SK-N-SH treated with all-trans-retinoic acid at 6 μM for 48 hours (cell line): ENCODE measurements around the gene BATF3.

Source experiments
- ARNTL ChIP-seq: fragments of 450-650 bp; formaldehyde crosslinking; IDR thresholded peaks from 2 replicates; pipeline ENCODE4 v1.5.0; 2020; ENCODE audit warnings: low read depth, mild to moderate bottlenecking, moderate library complexity, borderline replicate concordance
- BACH2 ChIP-seq: fragments of 250-450 bp; sonication (Bioruptor Pico); IDR thresholded peaks from 2 replicates; pipeline ENCODE4 v1.9.0; 2021; ENCODE audit warnings: mild to moderate bottlenecking, borderline replicate concordance
- ESRRG ChIP-seq: fragments of 250-450 bp; sonication (Bioruptor Pico); IDR thresholded peaks from 2 replicates; pipeline ENCODE4 v1.6.1; 2021; ENCODE audit warnings: mild to moderate bottlenecking
- ZFP3 ChIP-seq: fragments of 250-450 bp; sonication (Bioruptor Pico); IDR thresholded peaks from 2 replicates; pipeline ENCODE4 v1.5.0; 2020; ENCODE audit warnings: mild to moderate bottlenecking, moderate library complexity
- ZFP30 ChIP-seq: fragments of 450-650 bp; formaldehyde crosslinking; IDR thresholded peaks from 2 replicates; pipeline ENCODE4 v1.5.0; 2022; ENCODE audit warnings: mild to moderate bottlenecking, moderate library complexity
- TF ChIP-seq, protein P1 (sequence below): fragments of 250-450 bp; sonication (Bioruptor Pico); IDR thresholded peaks from 2 replicates; pipeline ENCODE4 v1.5.1; 2021; ENCODE audit warnings: mild to moderate bottlenecking, moderate library complexity

DNA sequence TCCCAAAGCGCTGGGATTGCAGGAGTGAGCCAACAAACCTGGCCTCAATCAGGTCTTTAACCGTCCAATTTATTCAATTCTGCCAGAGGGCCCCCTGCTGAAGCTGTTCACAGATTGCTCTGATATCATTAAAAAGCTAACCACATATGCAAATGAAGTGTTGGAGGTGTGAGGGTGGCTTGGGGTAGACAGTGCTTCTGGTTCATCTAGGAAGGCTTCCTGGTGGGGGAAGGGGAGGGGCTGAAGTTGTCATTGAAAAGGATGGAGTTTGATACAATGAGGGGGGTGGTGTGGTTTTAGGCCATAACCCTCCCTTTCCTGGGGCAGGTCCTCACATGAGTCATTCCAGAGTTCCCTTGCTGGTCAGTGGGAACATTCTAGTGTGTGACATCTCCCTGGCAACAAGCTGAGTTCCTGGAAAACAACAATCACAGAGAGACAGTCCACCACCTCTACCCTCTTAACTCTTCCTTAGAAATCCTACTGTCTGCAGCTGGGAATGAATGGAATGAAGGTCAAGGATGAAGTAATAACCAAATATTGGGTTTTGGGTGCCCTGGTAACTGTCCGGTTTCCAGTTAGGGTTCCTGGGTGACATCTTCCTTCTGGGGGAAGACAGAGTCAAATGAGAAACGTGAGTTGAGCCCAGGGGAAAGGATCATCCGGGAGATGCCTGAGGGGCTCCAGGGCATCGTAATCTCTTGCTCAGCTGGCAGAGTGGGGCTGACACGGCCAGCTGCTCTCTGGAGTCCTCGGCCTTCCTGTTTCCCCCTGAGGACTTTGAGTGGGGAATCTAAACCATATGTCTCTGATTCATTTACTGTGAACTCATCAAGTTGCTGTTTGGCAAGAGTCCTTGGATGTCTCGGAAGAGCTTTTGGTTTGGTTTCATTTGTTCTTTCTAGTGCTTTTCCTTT is 32.2 kb downstream of the BATF3 start:
- TF ChIP-seq, protein P1, sequence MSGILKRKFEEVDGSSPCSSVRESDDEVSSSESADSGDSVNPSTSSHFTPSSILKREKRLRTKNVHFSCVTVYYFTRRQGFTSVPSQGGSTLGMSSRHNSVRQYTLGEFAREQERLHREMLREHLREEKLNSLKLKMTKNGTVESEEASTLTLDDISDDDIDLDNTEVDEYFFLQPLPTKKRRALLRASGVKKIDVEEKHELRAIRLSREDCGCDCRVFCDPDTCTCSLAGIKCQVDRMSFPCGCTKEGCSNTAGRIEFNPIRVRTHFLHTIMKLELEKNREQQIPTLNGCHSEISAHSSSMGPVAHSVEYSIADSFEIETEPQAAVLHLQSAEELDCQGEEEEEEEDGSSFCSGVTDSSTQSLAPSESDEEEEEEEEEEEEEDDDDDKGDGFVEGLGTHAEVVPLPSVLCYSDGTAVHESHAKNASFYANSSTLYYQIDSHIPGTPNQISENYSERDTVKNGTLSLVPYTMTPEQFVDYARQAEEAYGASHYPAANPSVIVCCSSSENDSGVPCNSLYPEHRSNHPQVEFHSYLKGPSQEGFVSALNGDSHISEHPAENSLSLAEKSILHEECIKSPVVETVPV (CRISPR knock-in tag), result no peak
- no peak for TF ChIP-seq ZFP3 (CRISPR knock-in tag)
- TF ChIP-seq ESRRG (CRISPR knock-in tag), result no peak
- no peak for TF ChIP-seq ZFP30 (CRISPR knock-in tag)
- TF ChIP-seq ARNTL (CRISPR knock-in tag), result no peak
- no peak for TF ChIP-seq BACH2 (CRISPR knock-in tag)
